ENCODE data around the gene CFAP43.

DNA sequence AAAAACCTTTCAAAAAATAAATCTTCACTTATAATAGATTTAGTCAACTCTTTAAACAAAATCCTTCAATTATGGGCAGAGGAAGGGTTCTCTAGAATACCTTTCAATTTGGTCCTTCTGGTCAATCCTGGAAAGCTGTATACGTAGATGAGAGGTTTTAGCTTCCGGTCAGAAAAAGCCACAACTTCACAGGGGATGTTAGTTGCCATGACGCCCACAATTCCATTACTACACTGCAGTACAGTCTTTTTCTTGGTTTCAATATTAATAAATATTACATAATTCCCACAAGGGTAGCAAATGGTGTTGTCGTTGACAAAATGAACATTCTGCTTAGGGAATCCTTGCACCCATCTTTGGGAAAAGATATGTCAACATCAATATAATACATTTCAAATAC is 1.7 kb downstream of the CFAP43 start:
- no peak for TF ChIP-seq EZH2 (optimal IDR thresholded peaks at IDR 0.05; ENCODE audit: low read depth, low read length)
- TF ChIP-seq CTCF (IDR thresholded peaks at IDR 0.05; ENCODE audit: low read length): no peak
- no peak for TF ChIP-seq EZH2phosphoT487 (IDR thresholded peaks at IDR 0.05; ENCODE audit: low read length)

Data from MM.1S (cell line).